Activated CD4-positive, CD25-positive, alpha-beta regulatory T cell (primary cell): ENCODE data around the gene UBP1.
A peak's percentile ranks its signal among the peaks of the same experiment; 100 is the strongest.
"Not testable (repeated sequence)": the region's sequence is repeated elsewhere in the genome, so short reads cannot be mapped to it uniquely, and the experiment has no call there.

Experiments
- DNase-seq, 4 experiments: peaks; one replicate each; lab custom pipeline; 2025; lab: John Stamatoyannopoulos, UW

Gene UBP1

GRCh38 chr3:33440328-33441224 is at the start of gene UBP1:
Gene UBP1 (minus strand): TSS chr3:33440405. CDS start chr3:33439848, 557 bp downstream.
- peak; percentile 95 to 96 (median 95) for DNase-seq

- no peak for DNase-seq
These were observed 48.5 kb upstream of the UBP1 start for GRCh38 chr3:33488683-33489082.

DNA sequence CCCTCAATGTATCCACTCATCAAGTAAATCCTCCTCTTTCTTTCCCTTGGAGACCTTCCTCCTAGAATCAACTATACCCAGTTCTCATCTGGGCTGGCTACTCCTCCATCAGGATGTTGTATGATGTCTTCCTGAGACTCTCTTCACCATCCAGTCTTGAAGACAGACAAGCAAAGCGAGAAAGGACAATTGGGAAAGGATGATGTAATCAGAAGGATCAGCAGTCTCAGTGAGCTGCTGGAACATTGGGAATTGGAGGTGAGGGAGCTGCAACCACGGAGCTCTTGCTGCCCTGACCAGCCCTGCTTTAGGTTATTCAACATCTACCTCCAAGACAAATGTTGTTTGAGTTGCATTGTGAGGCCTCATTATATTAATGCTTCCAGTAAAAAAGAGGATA is 48.0 kb upstream of the UBP1 start:
- no peak for DNase-seq

GRCh38 chr3:33482111-33482521 is 41.9 kb upstream of the UBP1 start:
- no peak for DNase-seq

- DNase-seq, result no peak
These were observed 34.7 kb upstream of the UBP1 start for GRCh38 chr3:33474896-33475295.

GRCh38 chr3:33473813-33474212 is 33.6 kb upstream of the UBP1 start:
- no peak for DNase-seq

GRCh38 chr3:33467786-33468185 is 27.6 kb upstream of the UBP1 start:
- DNase-seq, result no peak

- DNase-seq, result no peak
These were observed 20.9 kb upstream of the UBP1 start for GRCh38 chr3:33461097-33461496.

GRCh38 chr3:33459577-33459976 is 19.4 kb upstream of the UBP1 start:
- DNase-seq, result not testable (repeated sequence)

DNA sequence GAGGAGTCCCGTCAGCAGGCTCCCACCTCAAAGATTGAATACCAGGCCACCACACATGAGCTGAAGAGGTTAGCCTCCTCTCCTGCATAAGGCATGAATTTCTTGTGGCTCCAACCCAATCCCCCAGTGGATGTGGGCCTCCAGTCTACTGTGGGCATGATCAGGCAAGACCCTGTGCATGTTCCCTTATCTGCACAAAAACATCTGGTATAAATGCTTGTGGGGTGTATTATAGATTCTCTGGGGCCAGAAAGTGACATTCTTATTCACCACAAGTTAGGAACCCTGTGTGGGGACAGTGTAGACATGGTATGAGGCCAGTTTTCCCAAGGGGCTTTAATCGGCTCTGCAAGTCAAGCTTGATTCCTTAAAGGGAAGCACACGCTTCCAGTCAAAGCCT is 18.2 kb upstream of the UBP1 start:
- no peak for DNase-seq

DNA sequence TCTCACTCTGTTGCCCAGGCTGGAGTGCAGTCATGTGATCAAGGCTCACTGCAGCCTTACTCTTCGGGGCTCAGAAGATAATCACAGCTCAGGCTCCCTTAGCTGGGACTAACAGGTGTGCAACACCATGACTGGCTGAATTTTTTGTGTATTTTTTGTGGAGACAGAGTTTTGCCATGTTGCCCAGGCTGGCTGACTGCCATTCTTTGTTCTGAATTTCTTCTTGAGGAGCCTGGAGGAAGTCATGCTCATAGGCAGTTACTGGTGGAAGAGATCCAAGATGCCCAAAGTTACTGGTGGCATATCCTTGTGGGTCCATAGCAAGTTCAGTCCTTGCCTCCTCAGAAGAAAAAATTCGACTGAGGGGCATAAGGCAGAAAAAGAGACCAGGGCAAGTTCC is 16.6 kb upstream of the UBP1 start:
- DNase-seq, result no peak

GRCh38 chr3:33453331-33453761 is 13.1 kb upstream of the UBP1 start:
- DNase-seq, result no peak

DNA sequence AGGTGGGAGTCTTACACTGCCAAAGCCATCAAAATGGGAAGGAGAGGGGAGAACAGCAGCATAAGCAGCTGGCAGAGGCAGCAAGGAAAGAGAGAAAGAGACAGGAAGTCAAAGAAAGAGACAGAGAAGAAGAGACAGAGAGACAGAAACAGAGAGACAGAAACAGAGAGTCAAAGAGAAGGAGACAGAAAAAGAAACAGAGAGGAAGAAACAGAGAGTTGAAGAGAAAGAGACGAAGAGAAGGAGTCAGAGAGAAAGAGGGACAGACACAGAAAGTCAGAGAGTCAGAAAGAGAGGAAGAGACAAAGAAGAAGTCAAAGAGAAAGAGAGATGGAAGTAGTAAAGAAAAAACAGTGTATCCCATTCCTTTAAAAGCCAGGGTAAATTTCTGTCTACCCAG is 11.8 kb upstream of the UBP1 start:
- DNase-seq, result not testable (repeated sequence)

GRCh38 chr3:33447958-33448357 is 7.8 kb upstream of the UBP1 start:
- DNase-seq, result no peak

DNA sequence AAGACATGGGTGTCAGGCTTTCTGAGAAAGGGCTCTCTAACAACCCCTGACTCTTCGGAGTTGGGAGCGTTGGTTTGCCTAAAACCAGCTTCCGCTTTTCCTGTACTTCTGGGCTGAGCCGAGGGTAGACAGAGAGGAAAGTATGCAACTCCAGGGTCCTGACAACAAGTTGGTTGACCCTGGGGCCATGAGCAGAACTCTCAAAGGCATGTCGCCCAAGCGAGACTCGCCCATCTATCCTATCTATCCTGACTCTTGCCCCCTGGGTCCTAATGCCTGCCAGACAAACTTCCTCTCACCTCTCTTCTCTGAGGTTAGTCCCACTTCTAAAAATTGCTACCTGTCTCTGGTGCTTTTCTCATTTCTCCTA is 7.0 kb upstream of the UBP1 start:
- DNase-seq, result not testable (repeated sequence)

DNA sequence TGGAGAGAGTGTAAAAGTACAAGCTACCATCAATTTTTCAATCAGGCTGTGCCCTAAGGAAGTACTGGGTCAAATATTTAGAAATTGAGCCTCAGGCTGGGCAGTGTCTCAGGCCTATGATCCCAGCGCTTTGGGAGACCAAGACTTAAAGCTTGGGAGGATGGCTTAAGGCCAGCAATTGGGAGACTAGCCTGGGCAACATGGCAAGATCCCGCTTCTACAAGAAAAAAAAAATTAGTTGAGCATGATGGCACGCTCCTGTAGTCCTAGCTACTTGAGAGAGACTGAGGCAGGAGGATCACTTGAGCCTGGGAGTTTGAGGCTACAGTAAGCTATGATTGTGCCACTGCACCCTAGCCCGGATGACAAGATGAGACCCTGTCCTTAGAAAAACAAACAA is 2.0 kb upstream of the UBP1 start:
- DNase-seq, result no peak

- DNase-seq, result peak in 1 of 4 experiments; percentile 30
These were observed 1.2 kb upstream of the UBP1 start for GRCh38 chr3:33441225-33441976.

DNA sequence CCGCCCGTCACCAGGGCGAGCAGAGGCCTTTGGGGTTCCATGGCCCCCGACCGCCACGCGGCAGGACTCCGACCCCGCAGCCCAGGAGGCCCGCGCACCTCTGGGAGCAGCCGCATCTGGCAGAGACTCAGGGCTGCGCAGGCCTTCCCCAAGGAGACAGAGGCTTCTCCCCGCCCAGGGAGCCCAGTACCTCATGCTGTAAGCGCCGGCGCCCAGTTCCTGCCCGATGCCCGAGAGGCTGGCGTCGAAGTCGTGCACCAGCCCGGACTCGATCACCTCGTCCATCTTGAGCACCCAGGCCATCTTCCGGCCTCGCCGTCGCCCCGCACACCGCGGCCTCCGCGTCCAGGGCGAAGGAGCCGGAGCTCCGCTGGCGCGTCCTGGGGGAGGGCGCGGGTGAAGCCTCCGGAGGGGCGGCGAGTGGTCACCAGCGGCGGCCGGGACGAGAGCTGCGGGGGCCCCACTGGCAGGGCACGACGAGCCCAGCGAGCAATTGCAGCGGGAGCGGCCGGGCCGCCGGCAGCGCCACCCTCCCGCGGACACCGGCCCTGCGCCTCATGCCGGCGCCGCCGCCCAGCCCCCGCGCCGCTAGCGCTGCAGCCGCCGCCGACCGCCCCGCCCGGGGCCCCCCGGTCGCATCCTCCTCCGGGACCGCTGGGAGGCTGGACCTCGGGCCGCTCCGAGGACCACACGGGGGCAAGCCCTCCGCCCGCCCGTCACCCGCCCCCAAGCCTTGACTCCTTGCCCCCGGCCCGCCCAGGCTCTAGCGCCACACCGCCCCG is 468 bp downstream of the UBP1 start:
- peak in 3 of 4 experiments; percentile 17 to 42 (median 38) for DNase-seq

GRCh38 chr3:33438881-33439545 is 1.2 kb downstream of the UBP1 start:
- DNase-seq, result no peak

DNA sequence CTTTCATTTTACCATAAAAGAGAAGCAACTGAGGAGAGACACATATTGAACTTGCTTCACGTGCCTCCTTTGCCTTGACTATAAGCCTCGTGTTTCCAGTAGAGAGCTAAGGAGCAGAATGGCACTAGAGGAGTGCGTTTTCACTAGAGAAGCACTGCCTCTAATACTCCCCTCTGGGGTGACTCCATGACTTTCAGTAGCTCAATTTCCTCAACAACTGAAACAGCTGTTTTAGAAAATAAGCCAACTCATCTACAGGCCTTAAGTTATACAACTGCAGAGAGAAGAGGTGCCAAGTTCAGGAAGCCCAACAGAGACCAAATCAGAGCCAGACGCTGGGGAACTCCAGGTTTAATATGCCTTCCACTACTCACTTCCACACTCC is 1.9 kb downstream of the UBP1 start:
- DNase-seq, result no peak

GRCh38 chr3:33437556-33438283 is 2.5 kb downstream of the UBP1 start:
- DNase-seq, result no peak
